Liver (tissue), 9 donors: ENCODE measurements around the gene PRAF2. TPM values are rescaled to one million over a fixed set of nuclear protein-coding genes. Genes with fewer than 3 reads are reported as not detected.

Source experiments
- DNase-seq: peaks from one replicate; pipeline ENCODE4 v3.0.0-alpha.2; 2017; ENCODE audit warnings: low spot score
- H3K27ac ChIP-seq, 2 donors: one replicate each; pipeline ENCODE4 v1.7.0; 2013; ENCODE audit warnings: inconsistent platforms in 2 of 2, low read length in 2 of 2, control low read depth in 1 of 2, low read depth in 1 of 2, mild to moderate bottlenecking in 1 of 2
- H3K27me3 ChIP-seq, 4 donors: one replicate each; pipeline versions ENCODE4 v1.6.1 to v1.7.0; 2013; ENCODE audit warnings: low read length in 3 of 4, inconsistent platforms in 1 of 4, mild to moderate bottlenecking in 1 of 4, moderate library complexity in 1 of 4; ENCODE audit not compliant: control insufficient read depth in 4 of 4, insufficient read depth in 4 of 4
- H3K36me3 ChIP-seq, 4 donors: one replicate each; pipeline versions ENCODE4 v1.6.1 to v1.7.0; 2013; ENCODE audit warnings: low read length in 3 of 4, mild to moderate bottlenecking in 3 of 4, low read depth in 1 of 4, moderate library complexity in 1 of 4; ENCODE audit not compliant: control insufficient read depth in 4 of 4, insufficient read depth in 3 of 4
- H3K4me1 ChIP-seq, 4 donors: one replicate each; pipeline versions ENCODE4 v1.6.1 to v1.7.0; 2013; ENCODE audit warnings: low read length in 3 of 4, mild to moderate bottlenecking in 3 of 4, moderate library complexity in 1 of 4; ENCODE audit not compliant: control insufficient read depth in 4 of 4, insufficient read depth in 4 of 4
- H3K4me3 ChIP-seq, 3 donors: one replicate each; pipeline versions ENCODE4 v1.6.1 to v1.7.0; 2013; ENCODE audit warnings: low read length in 3 of 3, control low read depth in 1 of 3, low read depth in 1 of 3, mild to moderate bottlenecking in 1 of 3
- H3K9ac ChIP-seq, 2 donors: one replicate each; pipeline ENCODE4 v1.7.0; 2013; ENCODE audit warnings: low read length in 2 of 2, mild to moderate bottlenecking in 2 of 2, moderate library complexity in 2 of 2, control low read depth in 1 of 2, low read depth in 1 of 2
- H3K9me3 ChIP-seq, 4 donors: one replicate each; pipeline versions ENCODE4 v1.6.1 to v1.7.0; 2013; ENCODE audit warnings: low read length in 3 of 4; ENCODE audit not compliant: control insufficient read depth in 4 of 4
- FOXA1 ChIP-seq: IDR thresholded peaks from 2 replicates; pipeline ENCODE4 v1.6.1; 2016; ENCODE audit warnings: antibody characterized with exemption
- FOXA2 ChIP-seq: IDR thresholded peaks from 2 replicates; pipeline ENCODE4 v1.6.1; 2016; ENCODE audit warnings: antibody characterized with exemption
- GABPA ChIP-seq, 2 donors: IDR thresholded peaks in 1 of 2; conservative IDR thresholded peaks in 1 of 2; 2 replicates each; pipeline ENCODE4 v1.6.1; 2016; ENCODE audit warnings: antibody characterized with exemption in 2 of 2, mild to moderate bottlenecking in 1 of 2, moderate library complexity in 1 of 2
- HNF4A ChIP-seq, 2 donors: conservative IDR thresholded peaks; 2 replicates each; pipeline ENCODE4 v1.6.1; 2016; ENCODE audit warnings: antibody characterized with exemption in 2 of 2, mild to moderate bottlenecking in 2 of 2
- HNF4G ChIP-seq: IDR thresholded peaks from 2 replicates; pipeline ENCODE4 v1.6.1; 2016; ENCODE audit warnings: antibody characterized with exemption
- JUND ChIP-seq, 2 donors: IDR thresholded peaks; 2 replicates each; pipeline ENCODE4 v1.6.1; 2016; ENCODE audit warnings: antibody characterized with exemption in 2 of 2
- NR2F2 ChIP-seq: IDR thresholded peaks from 2 replicates; pipeline ENCODE4 v1.6.1; 2016; ENCODE audit warnings: antibody characterized with exemption
- RAD21 ChIP-seq, 2 donors: IDR thresholded peaks; 2 replicates each; pipeline ENCODE4 v1.6.1; 2016; ENCODE audit warnings: antibody characterized with exemption in 2 of 2, mild to moderate bottlenecking in 2 of 2
- RXRA ChIP-seq, 2 donors: IDR thresholded peaks; 2 replicates each; pipeline ENCODE4 v1.6.1; 2017 to 2018; ENCODE audit warnings: antibody characterized with exemption in 2 of 2, mild to moderate bottlenecking in 1 of 2
- TAF1 ChIP-seq: conservative IDR thresholded peaks from 2 replicates; pipeline ENCODE4 v1.6.1; 2016; ENCODE audit warnings: antibody characterized with exemption, mild to moderate bottlenecking
- YY1 ChIP-seq: IDR thresholded peaks from 2 replicates; pipeline ENCODE4 v1.6.1; 2016; ENCODE audit warnings: antibody characterized with exemption, mild to moderate bottlenecking
- WGBS: extraction: QIAGEN DNeasy Blood & Tissue Kit; methylation state at CpG from one replicate; pipeline ENCODE4 v1.1.7; 2013; 5-methylcytosine and 5-hydroxymethylcytosine counted together
- polyA plus RNA-seq, 2 donors: library from polyadenylated mRNA; stranded (reverse) in 1 of 2; unstranded in 1 of 2; fragments of 200-250 nt in 1 of 2; fragments of >200 nt in 1 of 2; fragmentation: Nextera tagmentation in 1 of 2; extraction: Ambion mirVana in 1 of 2; gene quantifications; one replicate each; pipeline versions ENCODE4 v1.2.1 to v1.2.3, GENCODE V29; 2013 to 2015
- total RNA-seq, 2 donors: library from RNA; depleted of rRNA; stranded (reverse); fragments of >200 nt; gene quantifications; one replicate each; pipeline ENCODE4 v1.2.3, GENCODE V29; 2014
- TF ChIP-seq, protein P1 (sequence below): fragments of 150-350 bp; IDR thresholded peaks from 2 replicates; pipeline ENCODE4 v1.5.1; 2017; ENCODE audit warnings: improper control_type of control experiment, low read depth, low read length; ENCODE audit not compliant: missing input control
- TF ChIP-seq, protein P2 (sequence below): IDR thresholded peaks from 2 replicates; pipeline ENCODE4 v1.6.1; 2016; ENCODE audit warnings: antibody characterized with exemption, mild to moderate bottlenecking
- donor health status: healthy.
- donor health status: healthy.
- donor health status: healthy.
- donor health status: healthy.
- donor health status: healthy.

The PRAF2 gene
- total and polyA plus RNA-seq, 4 donors = 1.4 to 8.2 (median 3.9) TPM

DNA sequence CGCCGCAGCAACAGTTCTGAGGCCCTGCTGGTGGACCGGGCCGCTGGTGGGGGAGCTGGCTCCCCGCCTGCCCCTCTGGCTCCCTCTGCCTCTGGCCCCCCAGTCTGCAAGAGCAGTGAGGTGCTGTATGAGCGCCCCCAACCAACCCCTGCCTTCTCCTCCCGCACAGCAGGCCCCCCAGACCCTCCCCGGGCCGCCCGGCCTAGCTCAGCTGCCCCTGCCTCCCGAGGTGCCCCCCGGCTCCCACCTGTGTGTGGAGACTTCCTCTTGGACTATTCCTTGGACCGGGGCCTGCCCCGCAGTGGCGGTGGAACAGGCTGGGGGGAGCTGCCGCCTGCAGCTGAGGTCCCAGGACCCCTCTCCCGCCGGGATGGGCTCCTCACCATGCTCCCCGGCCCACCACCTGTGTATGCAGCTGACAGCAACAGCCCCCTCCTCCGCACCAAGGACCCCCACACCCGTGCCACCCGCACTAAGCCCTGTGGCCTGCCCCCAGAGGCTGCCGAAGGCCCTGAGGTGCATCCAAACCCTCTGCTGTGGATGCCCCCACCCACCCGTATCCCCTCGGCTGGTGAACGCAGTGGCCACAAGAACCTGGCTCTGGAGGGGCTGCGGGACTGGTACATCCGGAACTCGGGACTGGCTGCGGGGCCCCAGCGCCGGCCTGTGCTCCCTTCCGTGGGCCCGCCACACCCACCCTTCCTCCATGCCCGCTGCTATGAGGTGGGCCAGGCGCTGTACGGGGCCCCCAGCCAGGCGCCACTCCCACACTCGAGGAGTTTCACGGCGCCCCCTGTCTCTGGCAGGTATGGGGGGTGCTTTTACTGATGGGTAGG lies 6.3 kb downstream of the PRAF2 start:
- H3K4me3 ChIP-seq = no peak overlapping the region
- H3K27ac ChIP-seq = no peak overlapping the region
- no peak for DNase-seq
- no peak overlapping the region for H3K9ac ChIP-seq
- peaks cover 0 to 12% (median 2%) of the 10 kb centered on the region in 4 donors for H3K36me3 ChIP-seq
- TF ChIP-seq GABPA (IDR thresholded peaks at IDR 0.05 in 1 of 2, conservative IDR thresholded peaks at IDR 0.05 in 1 of 2) (no peak), FOXA1 (no peak), FOXA2 (no peak)
- H3K27me3 ChIP-seq = no peaks in the 10 kb centered on the region
- WGBS = 96% methylated on average over 41 of the region's 41 CpGs
- H3K4me1 ChIP-seq = peaks cover 0 to 6% (median 4%) of the 10 kb centered on the region in 4 donors
- no peaks in the 10 kb centered on the region for H3K9me3 ChIP-seq

DNA sequence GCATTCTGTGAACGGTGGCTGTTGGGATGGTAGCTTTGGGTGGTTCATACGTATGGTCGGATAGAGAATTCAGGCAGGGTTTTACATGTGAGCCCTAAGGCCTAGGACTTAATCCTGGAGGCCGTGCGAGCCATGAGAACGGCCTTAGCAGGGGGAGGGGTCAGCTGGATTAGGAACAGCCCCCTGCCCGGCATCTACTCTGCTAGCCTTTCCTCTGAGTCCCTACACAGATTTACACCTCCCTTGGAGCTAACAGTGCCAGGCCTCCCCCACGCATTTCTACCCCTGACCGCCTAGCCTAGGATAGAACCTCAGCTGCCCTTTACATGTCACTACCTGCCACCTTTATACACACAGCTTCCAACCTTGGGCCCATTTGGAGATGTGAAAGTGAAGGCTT lies 7.1 kb downstream of the PRAF2 start:
- H3K9ac ChIP-seq = no peak overlapping the region
- no peak overlapping the region for H3K27ac ChIP-seq
- peaks cover 0 to under 1% (median 0%) of the 10 kb centered on the region in 4 donors for H3K4me1 ChIP-seq
- H3K27me3 ChIP-seq = no peaks in the 10 kb centered on the region
- 81% methylated on average over 9 of the region's 9 CpGs for WGBS
- peaks cover 0 to 12% (median 2%) of the 10 kb centered on the region in 4 donors for H3K36me3 ChIP-seq
- H3K9me3 ChIP-seq = no peaks in the 10 kb centered on the region
- TF ChIP-seq GABPA (IDR thresholded peaks at IDR 0.05 in 1 of 2, conservative IDR thresholded peaks at IDR 0.05 in 1 of 2) (no peak), RXRA (IDR thresholded peaks at IDR 0.05) (no peak), YY1 (no peak)
- TF ChIP-seq, protein P1, sequence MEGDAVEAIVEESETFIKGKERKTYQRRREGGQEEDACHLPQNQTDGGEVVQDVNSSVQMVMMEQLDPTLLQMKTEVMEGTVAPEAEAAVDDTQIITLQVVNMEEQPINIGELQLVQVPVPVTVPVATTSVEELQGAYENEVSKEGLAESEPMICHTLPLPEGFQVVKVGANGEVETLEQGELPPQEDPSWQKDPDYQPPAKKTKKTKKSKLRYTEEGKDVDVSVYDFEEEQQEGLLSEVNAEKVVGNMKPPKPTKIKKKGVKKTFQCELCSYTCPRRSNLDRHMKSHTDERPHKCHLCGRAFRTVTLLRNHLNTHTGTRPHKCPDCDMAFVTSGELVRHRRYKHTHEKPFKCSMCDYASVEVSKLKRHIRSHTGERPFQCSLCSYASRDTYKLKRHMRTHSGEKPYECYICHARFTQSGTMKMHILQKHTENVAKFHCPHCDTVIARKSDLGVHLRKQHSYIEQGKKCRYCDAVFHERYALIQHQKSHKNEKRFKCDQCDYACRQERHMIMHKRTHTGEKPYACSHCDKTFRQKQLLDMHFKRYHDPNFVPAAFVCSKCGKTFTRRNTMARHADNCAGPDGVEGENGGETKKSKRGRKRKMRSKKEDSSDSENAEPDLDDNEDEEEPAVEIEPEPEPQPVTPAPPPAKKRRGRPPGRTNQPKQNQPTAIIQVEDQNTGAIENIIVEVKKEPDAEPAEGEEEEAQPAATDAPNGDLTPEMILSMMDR = no peak
- H3K4me3 ChIP-seq = no peak overlapping the region
- no peak for DNase-seq

DNA sequence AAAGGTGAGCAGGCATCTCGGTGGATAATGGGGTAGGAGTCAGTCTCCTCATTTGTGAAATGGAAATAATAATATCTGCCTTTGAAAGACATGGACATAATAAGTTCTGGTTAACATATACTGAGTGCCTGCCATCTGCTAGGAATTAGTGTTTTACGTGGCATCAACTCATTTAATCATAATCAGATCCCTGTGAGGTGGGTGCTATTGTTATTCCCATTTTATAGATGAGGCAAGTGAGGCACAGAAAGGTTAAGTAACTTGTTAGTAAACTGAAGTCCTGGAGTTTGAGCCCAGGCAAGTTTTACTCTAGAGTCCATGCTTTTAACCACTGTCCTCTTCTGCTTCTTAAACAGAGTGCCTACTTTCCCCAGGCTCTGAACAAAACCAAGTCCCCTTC lies 7.5 kb downstream of the PRAF2 start:
- H3K9ac ChIP-seq = no peak overlapping the region
- no peaks in the 10 kb centered on the region for H3K27me3 ChIP-seq
- H3K36me3 ChIP-seq = peaks cover 0 to 12% (median 2%) of the 10 kb centered on the region in 4 donors
- no peak overlapping the region for H3K4me3 ChIP-seq
- DNase-seq = no peak
- TF ChIP-seq RXRA (IDR thresholded peaks at IDR 0.05) (no peak), RAD21 (IDR thresholded peaks at IDR 0.05) (no peak), HNF4G (no peak), NR2F2 (no peak), YY1 (no peak)
- no peak overlapping the region for H3K27ac ChIP-seq
- H3K9me3 ChIP-seq = no peaks in the 10 kb centered on the region
- WGBS = 96% methylated on average over 2 of the region's 2 CpGs
- no peaks in the 10 kb centered on the region for H3K4me1 ChIP-seq

DNA sequence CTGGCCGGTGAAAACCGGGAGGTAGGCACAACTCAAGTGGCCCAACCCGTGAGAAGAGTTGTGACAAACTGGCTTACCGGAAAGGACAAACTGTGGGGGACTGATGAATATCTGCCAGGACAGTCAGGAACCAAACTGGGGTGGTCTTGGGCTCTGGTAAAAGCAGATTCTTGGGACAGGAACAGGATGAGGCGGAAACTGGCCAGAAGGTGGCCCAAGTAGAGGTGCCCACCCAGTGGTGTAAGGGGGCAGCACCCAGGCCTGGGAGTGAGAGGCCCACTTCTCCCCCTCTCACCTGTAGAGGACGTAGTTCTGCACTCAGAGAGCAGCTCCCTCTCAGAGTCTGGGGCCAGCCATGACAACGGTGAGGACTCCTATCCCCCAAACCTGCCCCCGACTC lies 9.1 kb downstream of the PRAF2 start:
- WGBS = 94% methylated on average over 8 of the region's 8 CpGs
- Histone ChIP-seq H3K27me3 (no peaks in the 10 kb centered on the region), H3K27ac (no peak overlapping the region), H3K36me3 (peaks cover 0 to 12% (median 2%) of the 10 kb centered on the region in 4 donors), H3K9ac (no peak overlapping the region), H3K4me3 (no peak overlapping the region), H3K9me3 (no peaks in the 10 kb centered on the region), H3K4me1 (peaks cover 0 to 6% (median 2%) of the 10 kb centered on the region in 4 donors)
- DNase-seq = no peak
- TF ChIP-seq, protein P2, sequence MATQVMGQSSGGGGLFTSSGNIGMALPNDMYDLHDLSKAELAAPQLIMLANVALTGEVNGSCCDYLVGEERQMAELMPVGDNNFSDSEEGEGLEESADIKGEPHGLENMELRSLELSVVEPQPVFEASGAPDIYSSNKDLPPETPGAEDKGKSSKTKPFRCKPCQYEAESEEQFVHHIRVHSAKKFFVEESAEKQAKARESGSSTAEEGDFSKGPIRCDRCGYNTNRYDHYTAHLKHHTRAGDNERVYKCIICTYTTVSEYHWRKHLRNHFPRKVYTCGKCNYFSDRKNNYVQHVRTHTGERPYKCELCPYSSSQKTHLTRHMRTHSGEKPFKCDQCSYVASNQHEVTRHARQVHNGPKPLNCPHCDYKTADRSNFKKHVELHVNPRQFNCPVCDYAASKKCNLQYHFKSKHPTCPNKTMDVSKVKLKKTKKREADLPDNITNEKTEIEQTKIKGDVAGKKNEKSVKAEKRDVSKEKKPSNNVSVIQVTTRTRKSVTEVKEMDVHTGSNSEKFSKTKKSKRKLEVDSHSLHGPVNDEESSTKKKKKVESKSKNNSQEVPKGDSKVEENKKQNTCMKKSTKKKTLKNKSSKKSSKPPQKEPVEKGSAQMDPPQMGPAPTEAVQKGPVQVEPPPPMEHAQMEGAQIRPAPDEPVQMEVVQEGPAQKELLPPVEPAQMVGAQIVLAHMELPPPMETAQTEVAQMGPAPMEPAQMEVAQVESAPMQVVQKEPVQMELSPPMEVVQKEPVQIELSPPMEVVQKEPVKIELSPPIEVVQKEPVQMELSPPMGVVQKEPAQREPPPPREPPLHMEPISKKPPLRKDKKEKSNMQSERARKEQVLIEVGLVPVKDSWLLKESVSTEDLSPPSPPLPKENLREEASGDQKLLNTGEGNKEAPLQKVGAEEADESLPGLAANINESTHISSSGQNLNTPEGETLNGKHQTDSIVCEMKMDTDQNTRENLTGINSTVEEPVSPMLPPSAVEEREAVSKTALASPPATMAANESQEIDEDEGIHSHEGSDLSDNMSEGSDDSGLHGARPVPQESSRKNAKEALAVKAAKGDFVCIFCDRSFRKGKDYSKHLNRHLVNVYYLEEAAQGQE = no peak
- TF ChIP-seq HNF4A (conservative IDR thresholded peaks at IDR 0.05) (no peak), GABPA (IDR thresholded peaks at IDR 0.05 in 1 of 2, conservative IDR thresholded peaks at IDR 0.05 in 1 of 2) (no peak), TAF1 (no peak), JUND (IDR thresholded peaks at IDR 0.05) (no peak), YY1 (no peak)
